ENCODE data around the gene PPFIBP2.

PPFIBP2 gene

GRCh38 chr11:7621554-7621953, 107.8 kb downstream of the PPFIBP2 start:
- no peaks in the 10 kb centered on the region for H3K4me1 ChIP-seq (ENCODE audit: control insufficient read depth, insufficient read depth, low read length)
- no peak overlapping the region for H3K27ac ChIP-seq (ENCODE audit: extremely low read depth, low read depth, low read length)
- H3K4me3 ChIP-seq (ENCODE audit: low read depth, low read length) = no peak overlapping the region
- CTCF ChIA-PET = interaction anchor here (0.6 to 1.4 kb wide), 2 partner anchors 47 to 58 kb away, joined by 3 to 4 read pairs; no protein-coding TSS in a partner anchor
- H3K9me3 ChIP-seq (ENCODE audit: control insufficient read depth, insufficient read depth, low read depth, low read length) = no peaks in the 10 kb centered on the region
- TF ChIP-seq ZNF175 (tag by site-specific recombination; IDR thresholded peaks at IDR 0.05) (no peak), ZNF707 (tag by site-specific recombination; IDR thresholded peaks at IDR 0.05) (no peak), ZBTB8A (tag by site-specific recombination; IDR thresholded peaks at IDR 0.05) (no peak), ZBTB21 (tag by site-specific recombination; IDR thresholded peaks at IDR 0.05) (no peak), MYNN (tag by site-specific recombination; IDR thresholded peaks at IDR 0.05; ENCODE audit: borderline replicate concordance) (no peak), ZFP3 (tag by site-specific recombination; IDR thresholded peaks at IDR 0.05; ENCODE audit: low read depth) (no peak), PRDM1 (tag by site-specific recombination; IDR thresholded peaks at IDR 0.05) (no peak), ZNF830 (tag by site-specific recombination; IDR thresholded peaks at IDR 0.05; ENCODE audit: low read depth) (no peak), ZNF660 (tag by site-specific recombination; IDR thresholded peaks at IDR 0.05) (no peak), ZNF341 (tag by site-specific recombination; IDR thresholded peaks at IDR 0.05; ENCODE audit: low read depth) (no peak), ZNF155 (tag by site-specific recombination; IDR thresholded peaks at IDR 0.05) (no peak)
- POLR2A ChIA-PET = interaction anchor here (0.6 kb wide), 1 partner anchor 170 kb away, joined by 3 read pairs; no protein-coding TSS in a partner anchor
- peaks cover 0 to 23% of the 10 kb centered on the region in 2 experiments; a peak in 1 of 3 replicates for H3K36me3 ChIP-seq (ENCODE audit: control insufficient read depth in 2 of 2, insufficient read depth in 1 of 2, low read length in 2 of 2)

- peaks cover 0 to 23% of the 10 kb centered on the region in 2 experiments; a peak in 1 of 3 replicates for H3K36me3 ChIP-seq (ENCODE audit: control insufficient read depth in 2 of 2, insufficient read depth in 1 of 2, low read length in 2 of 2)
- no peak overlapping the region for H3K4me3 ChIP-seq (ENCODE audit: low read depth, low read length)
- TF ChIP-seq ZNF776 (tag by site-specific recombination; IDR thresholded peaks at IDR 0.05; ENCODE audit: borderline replicate concordance) (no peak), ZNF658 (tag by site-specific recombination; IDR thresholded peaks at IDR 0.05) (no peak), ZNF416 (tag by site-specific recombination; IDR thresholded peaks at IDR 0.05) (no peak)
- H3K4me1 ChIP-seq (ENCODE audit: control insufficient read depth, insufficient read depth, low read length) = no peaks in the 10 kb centered on the region
- CTCF ChIA-PET = interaction anchor here (1.4 kb wide), 1 partner anchor 48 kb away, joined by 4 read pairs; no protein-coding TSS in a partner anchor
- no peak overlapping the region for H3K27ac ChIP-seq (ENCODE audit: extremely low read depth, low read depth, low read length)
- POLR2A ChIA-PET = no interaction called here
- H3K9me3 ChIP-seq (ENCODE audit: control insufficient read depth, insufficient read depth, low read depth, low read length) = no peaks in the 10 kb centered on the region
These were observed 108.9 kb downstream of the PPFIBP2 start for GRCh38 chr11:7622721-7623120.

GRCh38 chr11:7628660-7629059, 114.9 kb downstream of the PPFIBP2 start:
- no peak overlapping the region for H3K27ac ChIP-seq (ENCODE audit: extremely low read depth, low read depth, low read length)
- ChIA-PET POLR2A (no interaction called here), CTCF (interaction anchor here (1.3 to 1.6 kb wide), 2 partner anchors 57 to 816 kb away, joined by 5 read pairs; no protein-coding TSS in a partner anchor)
- no peak overlapping the region for H3K4me3 ChIP-seq (ENCODE audit: low read depth, low read length)
- peaks cover 0 to 53% of the 10 kb centered on the region in 2 experiments; a peak in 1 of 3 replicates for H3K36me3 ChIP-seq (ENCODE audit: control insufficient read depth in 2 of 2, insufficient read depth in 1 of 2, low read length in 2 of 2)
- no peaks in the 10 kb centered on the region for H3K4me1 ChIP-seq (ENCODE audit: control insufficient read depth, insufficient read depth, low read length)
- no peaks in the 10 kb centered on the region for H3K9me3 ChIP-seq (ENCODE audit: control insufficient read depth, insufficient read depth, low read depth, low read length)
- TF ChIP-seq ZFP37 (tag by site-specific recombination; IDR thresholded peaks at IDR 0.05) = no peak
- no peak for TF ChIP-seq ZNF174 (tag by site-specific recombination; IDR thresholded peaks at IDR 0.05)
- no peak for TF ChIP-seq PATZ1 (tag by site-specific recombination; IDR thresholded peaks at IDR 0.05)
- TF ChIP-seq GFI1B (tag by site-specific recombination; IDR thresholded peaks at IDR 0.05) = no peak
- TF ChIP-seq ZNF18 (tag by site-specific recombination; IDR thresholded peaks at IDR 0.05) = no peak
- TF ChIP-seq ZNF518A (tag by site-specific recombination; conservative IDR thresholded peaks at IDR 0.05; ENCODE audit: low read depth) = no peak
- no peak for TF ChIP-seq KLF9 (tag by site-specific recombination; IDR thresholded peaks at IDR 0.05; ENCODE audit: low read depth)
- TF ChIP-seq PBX3 (CRISPR knock-in tag; IDR thresholded peaks at IDR 0.05) = no peak
- TF ChIP-seq ZNF274 (IDR thresholded peaks at IDR 0.05; ENCODE audit: low read length) = no peak
- no peak for TF ChIP-seq ZNF274 (tag by site-specific recombination; IDR thresholded peaks at IDR 0.05; ENCODE audit: borderline replicate concordance)

Measured in HEK293 (cell line).